Measurements from ENCODE around the gene FBXW8.

The FBXW8 gene

GRCh38 chr12:117020536-117021220 lies 109.9 kb downstream of the FBXW8 start:
- DNase-seq (ENCODE audit: low spot score): no peak

GRCh38 chr12:117022465-117022864 lies 111.7 kb downstream of the FBXW8 start:
- DNase-seq (ENCODE audit: low spot score): no peak

- DNase-seq (ENCODE audit: low spot score): no peak
Measured at GRCh38 chr12:117023998-117024960, 113.5 kb downstream of the FBXW8 start.

GRCh38 chr12:117024961-117025480 lies 114.3 kb downstream of the FBXW8 start:
- DNase-seq (ENCODE audit: low spot score): no peak

- peak; percentile 50 for DNase-seq (ENCODE audit: low spot score)
Measured at GRCh38 chr12:117025481-117026151, 114.9 kb downstream of the FBXW8 start.

- DNase-seq (ENCODE audit: low spot score): no peak
Measured at GRCh38 chr12:117026343-117026742, 115.6 kb downstream of the FBXW8 start.

- DNase-seq (ENCODE audit: low spot score): no peak
Measured at GRCh38 chr12:117026921-117027250, 116.1 kb downstream of the FBXW8 start.

GRCh38 chr12:117027251-117028086 lies 116.7 kb downstream of the FBXW8 start:
- no peak for DNase-seq (ENCODE audit: low spot score)

- DNase-seq (ENCODE audit: low spot score): no peak
Measured at GRCh38 chr12:117028254-117028653, 117.5 kb downstream of the FBXW8 start.

- no peak for DNase-seq (ENCODE audit: low spot score)
Measured at GRCh38 chr12:117030187-117030900, 119.6 kb downstream of the FBXW8 start.

- no peak for DNase-seq (ENCODE audit: low spot score)
Measured at GRCh38 chr12:117031843-117032592, 121.3 kb downstream of the FBXW8 start.

GRCh38 chr12:117032593-117033381 lies 122.0 kb downstream of the FBXW8 start:
- DNase-seq (ENCODE audit: low spot score): no peak

GRCh38 chr12:117033382-117034221 lies 122.9 kb downstream of the FBXW8 start:
- DNase-seq (ENCODE audit: low spot score): no peak

GRCh38 chr12:117034249-117034648 lies 123.5 kb downstream of the FBXW8 start:
- DNase-seq (ENCODE audit: low spot score): no peak

- DNase-seq (ENCODE audit: low spot score): no peak
Measured at GRCh38 chr12:117034701-117035151, 124.0 kb downstream of the FBXW8 start.

GRCh38 chr12:117035287-117035686 lies 124.5 kb downstream of the FBXW8 start:
- no peak for DNase-seq (ENCODE audit: low spot score)

- DNase-seq (ENCODE audit: low spot score): no peak
Measured at GRCh38 chr12:117036046-117036445, 125.3 kb downstream of the FBXW8 start.

GRCh38 chr12:117036547-117036946 lies 125.8 kb downstream of the FBXW8 start:
- no peak for DNase-seq (ENCODE audit: low spot score)

Data from activated CD4-positive, alpha-beta T cell treated with anti-CD3 and anti-CD28 coated beads, Interleukin-2, Interleukin-4, amounts not matched to agents 100 ng/mL and 50 ng/mL, durations not matched to agents 16 hours and 8 hours (primary cell).